Caki2 (cell line): ENCODE measurements around the gene NR5A1. TPM values are rescaled to one million over a fixed set of nuclear protein-coding genes. Genes with fewer than 3 reads are reported as not detected.

ENCODE experiments used
- DNase-seq: peaks from one replicate; pipeline ENCODE4 v3.0.0-alpha.2; 2015; ENCODE audit warnings: low read depth
- in situ Hi-C: cut with HindIII; loops from 2 replicates; pipeline ENCODE4 v1.10.0; 2016; ENCODE audit warnings: low sequenced_read_pairs, low pct_unique_long_range_greater_than_20kb, mixed read lengths
- total RNA-seq: library from RNA; depleted of rRNA; stranded (reverse); fragments of >200 nt; shearing (Covaris generic); gene quantifications from 2 replicates; pipeline ENCODE4 v1.2.3, GENCODE V29; 2014; ENCODE audit warnings: low replicate concordance

The NR5A1 gene
- total RNA-seq, 1 experiment from 2014 or later, result not detected

DNA sequence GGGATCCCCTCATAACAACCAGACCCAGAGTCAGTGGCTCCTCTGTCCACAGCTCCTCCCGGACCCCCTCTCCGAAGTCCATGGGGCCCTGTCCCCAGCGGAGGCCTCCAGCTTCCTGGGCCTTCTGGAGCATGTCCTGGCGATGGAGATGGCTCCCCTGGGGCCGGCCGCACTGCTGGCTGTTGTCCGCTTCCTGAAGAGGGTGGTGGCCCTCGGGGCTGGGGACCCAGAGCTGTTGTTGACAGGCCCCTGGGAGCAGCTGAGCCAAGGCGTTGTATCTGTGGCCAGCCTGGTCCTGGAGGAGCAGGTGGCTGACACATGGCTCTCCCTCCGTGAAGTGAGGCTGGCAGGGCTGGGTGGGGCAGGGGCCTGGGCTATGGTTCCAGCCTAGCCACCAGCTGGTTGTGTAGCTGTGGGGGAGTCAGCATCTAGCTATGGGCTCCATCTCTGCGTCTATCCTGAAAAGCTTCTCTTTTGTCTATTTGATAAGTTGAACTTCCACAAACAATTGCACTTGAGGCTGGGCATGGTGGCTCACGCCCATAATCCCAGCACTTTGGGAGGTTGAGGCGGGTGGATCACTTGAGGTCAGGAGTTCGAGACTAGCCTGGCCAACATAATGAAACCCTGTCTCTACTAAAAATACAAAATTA lies 52.3 kb downstream of the NR5A1 start:
- in situ Hi-C loops, result no loop called here
- DNase-seq, result no peak

DNA sequence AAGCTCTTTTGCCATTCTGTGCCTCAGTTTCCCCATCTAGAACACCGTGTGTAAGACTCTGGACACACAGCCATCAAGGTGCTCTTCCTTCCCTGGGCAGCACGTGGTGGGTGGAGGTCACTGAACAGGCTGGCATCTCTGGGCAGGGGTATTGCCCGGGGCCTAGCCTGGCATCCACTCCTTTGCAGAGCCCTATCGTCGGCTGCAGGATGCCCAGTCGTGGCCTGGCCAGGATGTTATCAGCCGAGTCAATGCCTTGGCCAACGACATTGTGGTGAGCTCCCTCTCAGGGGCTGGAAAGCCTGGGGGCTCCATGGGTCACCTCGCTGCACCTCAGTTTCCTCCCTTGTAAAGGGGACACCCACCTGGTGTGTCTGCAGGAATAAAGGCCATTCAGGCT lies 52.9 kb downstream of the NR5A1 start:
- in situ Hi-C loops, result no loop called here
- no peak for DNase-seq

DNA sequence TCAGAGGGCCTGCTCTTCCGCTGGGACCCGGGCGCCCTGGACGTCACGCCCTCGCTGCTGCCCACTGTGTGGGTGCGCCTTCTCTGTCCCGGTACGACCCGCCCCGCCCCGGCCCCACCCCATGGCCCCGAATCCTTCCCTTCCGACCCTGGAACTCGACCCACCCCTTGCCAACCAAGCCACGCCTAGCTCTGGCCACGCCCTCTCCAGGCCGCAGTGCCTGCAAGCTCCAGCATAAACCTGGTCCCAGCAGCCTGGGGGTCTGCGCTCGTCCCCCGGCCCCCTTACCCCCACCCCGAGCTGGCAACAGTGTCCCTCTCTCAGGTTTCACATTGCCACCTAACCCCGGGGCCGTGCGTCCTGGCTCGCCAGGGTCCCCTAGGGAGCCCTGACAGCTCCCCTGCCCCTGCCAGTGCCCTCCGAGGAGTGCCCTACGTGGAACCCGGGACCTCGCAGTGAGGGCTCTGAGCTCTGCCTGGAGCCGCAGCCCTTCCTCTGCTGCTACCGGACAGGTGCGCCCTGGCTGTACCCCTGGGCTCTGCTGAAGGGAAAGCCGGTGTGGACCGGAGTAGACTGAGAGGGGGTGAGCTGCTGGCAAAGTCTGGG lies 53.5 kb downstream of the NR5A1 start:
- in situ Hi-C loops, result no loop called here
- DNase-seq, result no peak

DNA sequence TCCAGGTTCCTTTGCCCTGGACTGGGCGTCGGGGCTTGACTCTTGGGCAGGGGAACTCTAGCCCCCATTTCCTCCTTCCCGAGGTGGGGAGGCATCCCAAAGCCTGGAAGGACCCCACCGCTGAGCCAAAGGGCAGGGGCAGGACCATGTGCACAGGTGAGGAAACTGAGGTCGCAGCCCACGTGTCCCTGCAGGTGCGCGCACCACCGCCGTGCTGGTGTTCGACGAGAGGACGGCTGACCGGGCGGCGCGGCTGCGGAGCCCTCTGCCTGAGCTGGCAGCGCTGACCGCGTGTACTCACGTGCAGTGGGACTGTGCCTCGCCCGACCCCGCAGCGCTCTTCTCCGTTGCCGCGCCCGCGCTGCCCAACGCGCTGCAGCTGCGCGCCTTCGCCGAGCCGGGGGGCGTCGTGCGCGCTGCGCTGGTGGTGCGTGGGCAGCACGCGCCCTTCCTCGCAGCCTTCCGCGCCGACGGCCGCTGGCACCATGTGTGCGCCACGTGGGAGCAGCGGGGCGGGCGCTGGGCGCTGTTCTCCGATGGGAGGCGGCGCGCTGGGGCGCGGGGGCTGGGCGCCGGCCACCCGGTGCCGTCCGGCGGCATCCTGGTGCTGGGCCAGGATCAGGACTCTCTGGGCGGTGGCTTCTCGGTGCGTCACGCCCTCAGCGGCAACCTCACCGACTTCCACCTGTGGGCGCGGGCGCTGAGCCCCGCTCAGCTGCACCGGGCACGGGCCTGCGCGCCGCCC lies 54.2 kb downstream of the NR5A1 start:
- in situ Hi-C loops, result no loop called here
- no peak for DNase-seq

DNA sequence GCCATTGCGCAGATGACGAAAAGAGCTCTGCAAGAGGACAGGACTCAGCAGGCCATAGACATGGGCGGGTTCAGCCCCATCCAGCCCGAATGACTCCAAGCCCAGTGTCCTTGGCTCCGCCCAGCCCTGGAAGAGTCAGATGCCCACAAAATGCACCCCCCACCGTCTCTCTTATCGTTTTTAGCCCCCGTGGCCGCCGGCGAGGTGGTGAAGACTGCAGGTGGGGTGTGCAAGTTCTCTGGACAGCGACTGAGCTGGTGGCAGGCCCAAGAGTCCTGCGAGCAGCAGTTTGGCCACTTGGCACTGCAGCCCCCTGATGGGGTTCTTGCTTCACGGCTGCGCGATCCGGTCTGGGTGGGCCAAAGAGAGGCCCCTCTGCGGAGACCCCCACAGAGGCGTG lies 54.9 kb downstream of the NR5A1 start:
- in situ Hi-C loops, result no loop called here
- DNase-seq, result no peak

DNA sequence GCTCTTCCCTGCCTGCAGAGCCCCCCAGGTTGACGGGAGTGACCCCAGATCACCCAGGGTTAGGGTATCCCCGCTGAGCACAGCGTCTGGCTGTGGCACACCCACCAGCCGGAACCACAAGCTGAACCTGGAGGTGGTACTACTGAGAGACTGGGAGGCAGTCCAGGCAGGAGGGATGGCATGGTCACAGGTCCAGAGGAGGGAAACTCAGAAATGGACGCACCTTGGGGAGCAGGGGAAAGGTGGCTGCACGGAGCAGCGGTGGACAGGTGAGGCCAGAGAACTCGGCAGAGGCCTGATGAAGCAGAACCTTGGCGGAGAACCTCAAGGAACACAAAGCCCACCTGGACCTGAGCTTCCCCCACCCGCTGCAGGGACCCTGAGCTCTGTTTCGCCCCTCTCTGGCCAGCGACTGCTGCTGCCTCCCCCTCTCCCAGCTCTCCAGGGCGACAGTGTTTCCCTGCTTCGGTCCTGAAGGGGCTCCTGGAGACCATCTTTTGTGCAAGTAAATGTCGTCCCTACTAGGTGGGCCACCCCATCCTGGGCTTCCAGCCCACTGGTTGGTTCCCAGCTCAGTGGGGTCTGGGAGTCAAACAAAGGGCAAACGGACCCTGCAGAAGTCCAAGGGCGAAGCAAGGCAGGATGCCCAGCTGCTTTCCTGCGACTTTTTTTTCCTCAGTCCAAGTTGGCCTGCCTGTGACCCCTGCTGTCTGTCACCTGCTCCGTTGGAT lies 56.1 kb downstream of the NR5A1 start:
- in situ Hi-C loops, result no loop called here
- no peak for DNase-seq

DNA sequence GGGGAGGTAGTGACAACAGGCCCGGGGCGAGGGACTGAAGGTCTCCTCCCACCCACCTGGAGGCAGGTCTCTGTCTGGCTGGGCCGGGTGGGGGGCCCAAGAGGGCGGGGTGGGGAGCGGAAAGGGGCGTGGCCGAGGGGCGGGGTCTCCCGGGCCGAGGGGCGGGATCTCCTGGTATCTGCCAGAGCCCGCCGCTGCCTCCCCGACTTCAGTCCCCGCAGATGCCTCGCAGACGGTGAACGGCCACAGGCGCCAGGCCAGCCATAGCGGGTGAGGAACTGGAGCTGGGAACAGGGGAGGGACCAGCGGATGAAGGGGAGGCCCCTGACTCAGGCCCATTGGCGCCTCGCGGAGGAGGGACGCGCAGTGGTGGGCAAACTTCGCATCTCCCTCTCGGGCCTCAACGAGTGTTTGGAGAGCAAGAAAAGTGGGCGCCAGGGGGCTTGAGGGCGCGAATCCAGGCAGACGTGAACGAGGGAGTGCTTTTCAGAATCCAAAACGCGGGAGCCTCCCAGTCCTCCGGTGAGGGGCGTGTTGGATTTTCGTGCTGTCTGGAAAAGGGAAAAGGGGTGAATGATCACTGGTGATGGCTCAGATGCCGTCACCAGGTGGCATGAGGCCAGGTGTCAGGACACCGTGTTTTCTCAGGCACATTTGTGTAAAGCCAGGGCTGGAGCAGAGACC lies 56.8 kb downstream of the NR5A1 start, which contains the start of gene ADGRD2:
Gene ADGRD2 (plus strand): TSS at position 211 of the 684 bp plus-strand sequence. CDS start 1,216 bp downstream, outside the sequence.
- in situ Hi-C loops, result no loop called here

DNA sequence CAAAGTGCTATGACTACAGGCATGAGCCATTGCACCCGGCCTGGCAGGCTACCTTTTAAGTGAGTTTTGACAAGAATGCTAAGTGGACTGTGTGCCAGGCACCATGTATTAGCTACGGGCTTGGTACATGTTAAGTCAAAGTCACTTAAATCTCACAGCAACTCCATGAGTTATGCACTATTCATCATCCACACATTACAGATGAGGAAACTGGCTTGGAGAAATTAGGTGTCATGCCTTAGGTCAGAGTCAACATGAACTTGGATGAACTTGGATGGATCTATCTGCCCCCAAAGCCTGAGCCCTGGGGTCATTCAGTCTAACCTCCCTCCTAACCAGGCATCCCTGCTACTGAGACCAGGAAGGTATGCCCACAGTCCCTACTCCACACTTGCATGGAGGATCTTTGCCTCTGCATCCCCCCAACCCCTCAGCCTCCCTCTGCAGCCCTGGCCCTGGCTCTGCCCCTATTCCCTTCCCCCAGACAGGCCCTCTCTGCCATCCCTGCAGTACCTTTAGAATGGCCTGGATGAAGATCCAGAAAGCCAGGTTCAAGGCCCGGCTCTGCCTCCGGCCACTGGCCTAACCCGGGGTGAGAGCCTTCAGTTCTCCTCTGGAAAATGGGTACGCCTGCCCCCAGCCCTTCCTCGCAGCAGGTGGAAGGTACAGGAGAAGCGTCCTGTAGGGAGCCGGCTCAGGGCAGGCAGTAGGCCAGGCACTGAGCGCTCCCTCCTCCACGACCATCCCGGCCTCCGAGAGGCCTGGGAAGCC lies 57.6 kb downstream of the NR5A1 start:
- in situ Hi-C loops, result no loop called here
- DNase-seq, result no peak

More for the DNA sequence above, 56.8 kb downstream of the NR5A1 start, which contains the start of gene ADGRD2:
- DNase-seq, result no peak

DNA sequence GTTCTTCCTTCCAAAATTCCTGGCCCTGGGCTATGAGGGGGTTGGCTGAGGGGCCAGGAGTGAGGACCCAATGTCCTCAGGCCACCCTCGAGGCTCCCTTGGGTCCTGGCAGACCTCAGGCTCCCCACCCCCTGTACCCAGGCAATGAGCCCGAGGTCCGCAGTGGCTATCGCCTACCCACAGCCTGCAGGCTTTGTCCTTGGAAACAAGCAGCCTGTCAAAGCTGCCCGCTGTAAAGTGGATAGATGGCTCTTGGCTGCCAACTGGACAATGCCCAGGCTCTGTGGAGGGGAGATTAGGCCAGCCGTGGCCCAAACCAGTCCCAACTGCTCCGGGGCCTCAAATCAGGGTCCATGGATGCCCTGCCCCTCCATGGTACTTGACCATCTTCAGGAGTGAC lies 59.2 kb downstream of the NR5A1 start:
- in situ Hi-C loops, result no loop called here
- DNase-seq, result no peak

DNA sequence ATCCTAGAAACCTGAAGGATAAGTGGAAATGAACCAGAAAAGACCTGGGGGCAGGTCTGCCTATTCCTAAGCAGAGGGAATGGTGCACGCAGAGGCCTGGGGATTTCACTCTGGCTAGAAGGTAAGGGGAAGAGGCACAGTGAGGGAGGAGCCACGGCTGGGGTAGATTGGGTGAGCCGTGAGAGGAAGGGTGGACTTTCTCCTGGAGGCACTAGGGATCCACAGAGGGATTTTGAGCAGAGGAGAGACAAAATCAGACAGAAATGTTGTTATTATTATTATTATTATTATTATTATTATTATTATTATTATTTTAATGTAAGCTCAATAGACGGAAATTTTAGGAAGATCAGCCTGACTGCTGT lies 59.9 kb downstream of the NR5A1 start:
- DNase-seq, result no peak
- in situ Hi-C loops, result no loop called here

DNA sequence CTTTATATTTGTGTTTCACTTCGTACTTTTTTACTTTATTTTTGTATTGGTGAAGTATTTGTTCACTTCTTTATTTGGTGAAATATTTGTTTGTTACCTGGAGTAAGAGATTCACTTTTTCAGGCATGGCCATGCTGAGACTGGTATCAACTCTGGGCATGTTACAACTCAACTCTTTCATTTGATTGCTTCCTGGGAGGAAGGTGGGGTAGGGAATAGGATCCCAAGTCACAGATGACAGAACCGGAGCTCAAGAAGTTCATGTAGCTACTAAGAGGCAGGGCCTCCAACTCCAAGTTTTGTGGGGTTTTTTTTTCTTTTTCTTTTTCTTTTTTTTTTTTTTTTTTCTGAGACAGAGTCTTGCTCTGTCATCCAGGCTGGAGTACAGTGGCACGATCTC lies 63.0 kb downstream of the NR5A1 start:
- no peak for DNase-seq
- in situ Hi-C loops, result no loop called here

DNA sequence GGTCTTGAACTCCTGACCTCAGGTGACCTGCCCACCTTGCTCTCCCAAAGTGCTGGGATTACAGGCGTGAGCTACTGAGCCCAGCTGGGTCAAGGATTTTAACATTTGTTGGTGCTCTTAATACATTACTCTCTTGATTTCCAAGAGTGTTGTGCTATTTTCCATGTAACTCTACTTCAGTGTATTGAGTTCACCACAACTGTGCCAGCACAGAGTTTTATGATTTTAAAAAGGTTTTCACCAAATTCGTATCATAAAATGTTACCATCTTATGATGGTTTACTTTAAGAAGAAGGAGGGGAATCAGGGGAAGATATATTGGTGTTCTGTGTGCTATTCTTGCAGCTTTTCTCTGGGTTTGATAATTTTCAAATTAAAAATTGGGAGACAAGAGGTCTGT lies 63.6 kb downstream of the NR5A1 start:
- DNase-seq, result no peak
- in situ Hi-C loops, result no loop called here

DNA sequence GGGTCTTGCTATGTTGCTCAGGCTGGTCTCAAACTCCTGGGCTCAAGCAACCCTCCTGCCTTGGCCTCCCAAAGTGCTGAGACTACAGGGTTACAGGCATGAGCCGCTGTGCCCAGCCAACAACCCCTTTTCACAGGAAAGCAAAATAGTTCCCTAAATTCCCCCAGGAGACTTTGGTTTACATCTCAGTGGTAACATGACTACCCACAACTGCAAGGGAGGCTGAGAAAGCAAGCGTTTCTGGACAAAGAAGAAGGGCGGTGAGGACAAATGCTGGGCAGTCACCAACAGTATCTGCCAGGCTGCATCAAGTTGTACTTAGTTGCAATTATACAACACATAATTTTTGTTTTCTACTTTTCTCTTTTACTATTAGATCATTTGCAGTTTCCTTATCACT lies 64.4 kb downstream of the NR5A1 start:
- DNase-seq, result no peak
- in situ Hi-C loops, result no loop called here

DNA sequence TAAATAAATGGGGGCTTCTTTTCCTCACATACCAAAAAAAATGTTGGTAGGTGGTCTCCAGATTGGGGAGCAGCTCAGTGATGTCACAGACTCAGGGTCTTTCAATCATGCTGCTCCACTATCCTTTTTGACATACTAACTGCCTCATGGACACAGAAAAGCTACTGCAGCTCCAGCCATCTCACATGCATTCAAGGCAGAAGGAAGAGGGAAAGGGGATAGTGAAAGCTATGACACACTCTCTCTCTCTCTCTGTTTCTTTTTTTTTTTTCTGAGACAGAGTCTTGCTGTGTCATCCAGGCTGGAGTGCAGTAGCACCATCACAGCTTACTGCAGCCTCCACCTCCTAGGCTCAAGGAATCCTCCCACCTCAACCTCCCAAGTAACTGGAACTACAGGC lies 64.8 kb downstream of the NR5A1 start:
- in situ Hi-C loops, result no loop called here

DNA sequence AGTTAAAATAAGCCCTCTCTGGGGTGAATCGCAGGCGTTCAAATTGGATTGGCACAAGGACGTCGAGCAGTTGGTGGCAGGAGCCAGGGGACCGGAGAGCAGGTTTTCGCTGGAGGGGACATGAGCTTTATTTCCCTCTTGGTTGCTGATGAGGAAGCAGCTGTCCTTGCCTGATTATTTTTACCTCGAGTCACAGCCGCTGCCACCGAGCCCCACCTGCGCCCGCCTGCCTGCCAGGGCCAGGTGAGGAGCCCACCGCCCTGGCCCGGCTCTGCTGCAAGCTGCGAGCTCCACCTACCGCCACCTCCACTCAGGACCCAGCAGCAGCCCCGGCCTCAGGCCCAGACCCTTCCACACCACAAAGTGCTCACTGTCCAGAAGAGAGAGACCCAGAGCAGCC lies 65.9 kb downstream of the NR5A1 start:
- in situ Hi-C loops, result no loop called here
- DNase-seq, result no peak

More for the DNA sequence above, 64.8 kb downstream of the NR5A1 start:
- DNase-seq, result peak; percentile 8

DNA sequence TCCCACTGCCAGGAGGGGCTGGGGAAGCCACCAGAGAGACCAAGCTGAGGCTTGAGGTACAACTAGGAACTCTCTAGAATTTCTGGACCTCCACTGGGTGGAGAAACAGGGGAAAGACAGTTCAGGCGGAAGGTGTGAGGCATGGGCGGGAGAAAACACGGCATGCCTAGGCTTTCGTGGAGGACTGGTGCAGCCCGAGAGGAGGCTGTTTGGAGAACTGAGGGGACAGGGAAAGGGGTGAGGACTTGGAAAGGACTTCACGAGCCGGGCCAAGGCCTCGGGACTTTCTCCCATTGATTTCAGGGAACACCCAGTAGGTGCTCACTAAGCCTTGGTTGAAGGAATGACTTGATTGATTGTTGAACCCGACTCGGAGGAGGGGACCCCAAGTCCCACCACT lies 66.4 kb downstream of the NR5A1 start:
- DNase-seq, result no peak
- in situ Hi-C loops, result no loop called here

DNA sequence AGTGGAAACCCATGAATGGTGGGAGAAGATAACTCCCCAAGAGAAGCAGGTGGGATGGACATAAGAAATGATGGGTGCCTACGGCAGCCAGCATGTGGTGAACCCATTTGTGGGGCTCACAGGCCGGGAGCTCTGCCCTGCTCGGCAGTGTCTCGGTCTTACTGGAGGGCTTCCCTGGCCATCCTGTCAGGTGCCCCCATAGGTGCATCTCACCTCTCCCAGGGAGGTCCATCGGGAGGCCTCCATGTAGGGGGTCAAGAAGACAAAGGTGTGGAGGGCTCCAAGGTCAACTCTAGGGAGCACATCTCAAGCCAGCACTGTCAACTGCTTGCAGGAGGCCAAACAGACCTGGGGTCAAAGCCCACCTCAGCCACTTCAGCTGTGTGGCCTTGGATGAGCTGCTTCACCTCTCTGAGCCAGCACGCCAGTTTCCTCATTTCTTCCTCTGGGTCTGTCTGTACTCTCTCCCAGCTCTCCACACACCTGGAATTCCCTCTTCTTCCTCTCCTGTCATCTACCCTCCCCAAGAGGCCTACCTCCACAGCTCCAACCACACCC lies 67.4 kb downstream of the NR5A1 start:
- in situ Hi-C loops, result no loop called here
- no peak for DNase-seq
